Measurements from ENCODE around the gene RALA.

The RALA gene

GRCh38 chr7:39709029-39709428 lies 85.7 kb downstream of the RALA start:
- Histone ChIP-seq H4K20me1 (ENCODE audit: insufficient read depth) (no peaks in the 10 kb centered on the region), H3K4me2 (no peak overlapping the region), H3K9ac (no peak overlapping the region), H3K36me3 (ENCODE audit: insufficient read depth) (no peaks in the 10 kb centered on the region), H3K79me2 (ENCODE audit: insufficient read depth, low read depth) (no peaks in the 10 kb centered on the region), H3K4me1 (ENCODE audit: low read depth, poor library complexity, severe bottlenecking) (no peaks in the 10 kb centered on the region), H3K4me3 (IDR thresholded peaks at IDR 0.05; ENCODE audit: insufficient read depth, low read depth, low read length) (no peak overlapping the region), H3K27ac (no peak overlapping the region), H2AFZ (ENCODE audit: low read depth) (no peak overlapping the region), H3K27me3 (ENCODE audit: insufficient read depth, low read depth) (no peaks in the 10 kb centered on the region)
- no peak for TF ChIP-seq CTCF (conservative IDR thresholded peaks at IDR 0.05; ENCODE audit: low read depth, low read length)

- TF ChIP-seq CTCF (conservative IDR thresholded peaks at IDR 0.05; ENCODE audit: low read depth, low read length): no peak
- Histone ChIP-seq H3K4me1 (ENCODE audit: low read depth, poor library complexity, severe bottlenecking) (no peaks in the 10 kb centered on the region), H4K20me1 (ENCODE audit: insufficient read depth) (no peaks in the 10 kb centered on the region), H3K79me2 (ENCODE audit: insufficient read depth, low read depth) (no peaks in the 10 kb centered on the region), H3K4me2 (no peak overlapping the region), H3K4me3 (IDR thresholded peaks at IDR 0.05; ENCODE audit: insufficient read depth, low read depth, low read length) (no peak overlapping the region), H3K36me3 (ENCODE audit: insufficient read depth) (no peaks in the 10 kb centered on the region), H3K27me3 (ENCODE audit: insufficient read depth, low read depth) (no peaks in the 10 kb centered on the region), H3K27ac (no peak overlapping the region), H3K9ac (no peak overlapping the region), H2AFZ (ENCODE audit: low read depth) (no peak overlapping the region)
Observed at GRCh38 chr7:39709768-39710311, 86.5 kb downstream of the RALA start.

GRCh38 chr7:39712751-39713150 lies 89.4 kb downstream of the RALA start:
- no peaks in the 10 kb centered on the region for H4K20me1 ChIP-seq (ENCODE audit: insufficient read depth)

GRCh38 chr7:39714447-39715091 lies 91.2 kb downstream of the RALA start:
- TF ChIP-seq CTCF (conservative IDR thresholded peaks at IDR 0.05; ENCODE audit: low read depth, low read length): no peak
- Histone ChIP-seq H3K27me3 (ENCODE audit: insufficient read depth, low read depth) (no peaks in the 10 kb centered on the region), H3K27ac (no peak overlapping the region), H3K36me3 (ENCODE audit: insufficient read depth) (no peaks in the 10 kb centered on the region), H2AFZ (ENCODE audit: low read depth) (no peak overlapping the region), H3K4me1 (ENCODE audit: low read depth, poor library complexity, severe bottlenecking) (no peaks in the 10 kb centered on the region), H3K79me2 (ENCODE audit: insufficient read depth, low read depth) (no peaks in the 10 kb centered on the region), H3K4me2 (no peak overlapping the region), H4K20me1 (ENCODE audit: insufficient read depth) (no peaks in the 10 kb centered on the region), H3K4me3 (IDR thresholded peaks at IDR 0.05; ENCODE audit: insufficient read depth, low read depth, low read length) (no peak overlapping the region), H3K9ac (no peak overlapping the region)

More at GRCh38 chr7:39712751-39713150, 89.4 kb downstream of the RALA start:
- Histone ChIP-seq H3K4me2 (no peak overlapping the region), H3K79me2 (ENCODE audit: insufficient read depth, low read depth) (no peaks in the 10 kb centered on the region), H3K4me1 (ENCODE audit: low read depth, poor library complexity, severe bottlenecking) (no peaks in the 10 kb centered on the region), H2AFZ (ENCODE audit: low read depth) (no peak overlapping the region), H3K4me3 (IDR thresholded peaks at IDR 0.05; ENCODE audit: insufficient read depth, low read depth, low read length) (no peak overlapping the region), H3K27ac (no peak overlapping the region), H3K9ac (no peak overlapping the region), H3K36me3 (ENCODE audit: insufficient read depth) (no peaks in the 10 kb centered on the region), H3K27me3 (ENCODE audit: insufficient read depth, low read depth) (no peaks in the 10 kb centered on the region)
- no peak for TF ChIP-seq CTCF (conservative IDR thresholded peaks at IDR 0.05; ENCODE audit: low read depth, low read length)

All from KMS-11 (cell line).